WTC11 (cell line): Measurements from ENCODE around the gene SPATC1L.

Source experiments
- CREB1 ChIP-seq: sonication (generic); formaldehyde crosslinking; IDR thresholded peaks from 2 replicates; pipeline ENCODE4 v1.8.0; 2023; ENCODE audit warnings: mild to moderate bottlenecking, missing genetic modification reagents
- FOXP1 ChIP-seq: sonication (generic); formaldehyde crosslinking; IDR thresholded peaks from 2 replicates; pipeline ENCODE4 v1.8.0; 2022; ENCODE audit warnings: missing genetic modification reagents, mild to moderate bottlenecking, moderate library complexity, borderline replicate concordance
- SP1 ChIP-seq: sonication (generic); formaldehyde crosslinking; conservative IDR thresholded peaks from 2 replicates; pipeline ENCODE4 v1.8.1; 2022; ENCODE audit warnings: missing genetic modification reagents
- ZNF138 ChIP-seq: sonication (generic); formaldehyde crosslinking; conservative IDR thresholded peaks from 2 replicates; pipeline ENCODE4 v1.8.1; 2022; ENCODE audit warnings: mild to moderate bottlenecking, moderate library complexity, missing genetic modification reagents
- TF ChIP-seq, protein P1 (sequence below): sonication (generic); formaldehyde crosslinking; conservative IDR thresholded peaks from 2 replicates; pipeline ENCODE4 v1.8.1; 2022; ENCODE audit warnings: mild to moderate bottlenecking, missing genetic modification reagents
- TF ChIP-seq, protein P2 (sequence below): fragments of 200-600 bp; IDR thresholded peaks from 2 replicates; pipeline ENCODE4 v1.8.0; 2022; ENCODE audit warnings: antibody characterized with exemption
- TF ChIP-seq, protein P3 (sequence below): sonication (generic); formaldehyde crosslinking; IDR thresholded peaks from 2 replicates; pipeline ENCODE4 v1.8.1; 2022; ENCODE audit warnings: low read depth, mild to moderate bottlenecking, moderate library complexity, missing genetic modification reagents, borderline replicate concordance

DNA sequence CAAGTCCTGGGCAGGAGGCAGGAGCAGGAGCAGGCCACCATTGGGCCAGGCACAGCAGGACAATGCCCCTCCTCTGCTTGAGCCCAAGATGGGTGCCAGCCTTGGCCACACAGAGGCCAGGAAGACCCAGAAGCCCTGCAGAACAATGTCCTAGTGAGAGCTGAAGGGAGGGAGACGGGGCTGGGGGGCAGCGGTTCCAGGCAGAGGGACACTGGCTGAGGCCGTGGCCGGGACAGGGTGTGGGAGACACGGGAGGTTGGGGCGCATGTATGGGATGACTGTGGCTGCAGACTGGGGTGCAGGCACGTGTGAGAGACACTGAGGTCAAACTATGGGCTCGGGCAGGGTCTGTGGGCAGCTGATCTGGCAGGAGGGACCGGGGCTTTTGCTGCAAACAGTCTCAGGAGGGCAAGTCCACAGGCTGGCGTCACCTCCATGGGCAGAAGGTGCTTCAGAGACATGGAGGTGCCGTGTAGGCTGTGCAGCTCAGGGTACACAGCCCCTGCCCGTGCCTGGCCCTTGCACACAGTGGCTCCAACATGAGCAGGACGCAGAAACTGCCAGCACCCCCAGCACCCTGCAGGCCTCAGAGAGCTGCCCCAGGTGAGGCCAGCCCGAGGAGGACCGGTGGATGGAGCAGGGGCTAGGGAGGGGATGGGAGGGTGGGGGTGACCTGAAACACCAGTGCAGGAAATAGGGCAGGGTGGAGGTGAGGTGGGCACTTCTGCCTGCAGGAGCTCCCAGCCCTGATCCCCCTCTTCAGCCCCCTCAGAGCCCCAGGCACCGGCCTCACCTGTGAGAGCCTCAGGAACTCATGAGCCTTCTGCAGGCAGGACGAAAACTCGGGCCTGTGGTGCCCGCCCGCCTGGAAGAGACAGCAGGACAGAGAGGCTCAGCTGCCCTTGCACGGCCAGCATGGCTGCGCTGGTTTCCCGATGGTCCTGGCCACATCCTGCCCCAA lies 24.8 kb upstream of the SPATC1L start:
- TF ChIP-seq, protein P1, sequence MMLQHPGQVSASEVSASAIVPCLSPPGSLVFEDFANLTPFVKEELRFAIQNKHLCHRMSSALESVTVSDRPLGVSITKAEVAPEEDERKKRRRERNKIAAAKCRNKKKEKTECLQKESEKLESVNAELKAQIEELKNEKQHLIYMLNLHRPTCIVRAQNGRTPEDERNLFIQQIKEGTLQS (CRISPR knock-in tag) = no peak
- TF ChIP-seq ZNF138 (CRISPR knock-in tag) (no peak), CREB1 (CRISPR knock-in tag) (no peak), FOXP1 (CRISPR knock-in tag) (no peak), SP1 (CRISPR knock-in tag) (no peak)
- TF ChIP-seq, protein P2, sequence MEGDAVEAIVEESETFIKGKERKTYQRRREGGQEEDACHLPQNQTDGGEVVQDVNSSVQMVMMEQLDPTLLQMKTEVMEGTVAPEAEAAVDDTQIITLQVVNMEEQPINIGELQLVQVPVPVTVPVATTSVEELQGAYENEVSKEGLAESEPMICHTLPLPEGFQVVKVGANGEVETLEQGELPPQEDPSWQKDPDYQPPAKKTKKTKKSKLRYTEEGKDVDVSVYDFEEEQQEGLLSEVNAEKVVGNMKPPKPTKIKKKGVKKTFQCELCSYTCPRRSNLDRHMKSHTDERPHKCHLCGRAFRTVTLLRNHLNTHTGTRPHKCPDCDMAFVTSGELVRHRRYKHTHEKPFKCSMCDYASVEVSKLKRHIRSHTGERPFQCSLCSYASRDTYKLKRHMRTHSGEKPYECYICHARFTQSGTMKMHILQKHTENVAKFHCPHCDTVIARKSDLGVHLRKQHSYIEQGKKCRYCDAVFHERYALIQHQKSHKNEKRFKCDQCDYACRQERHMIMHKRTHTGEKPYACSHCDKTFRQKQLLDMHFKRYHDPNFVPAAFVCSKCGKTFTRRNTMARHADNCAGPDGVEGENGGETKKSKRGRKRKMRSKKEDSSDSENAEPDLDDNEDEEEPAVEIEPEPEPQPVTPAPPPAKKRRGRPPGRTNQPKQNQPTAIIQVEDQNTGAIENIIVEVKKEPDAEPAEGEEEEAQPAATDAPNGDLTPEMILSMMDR = no peak
- TF ChIP-seq, protein P3, sequence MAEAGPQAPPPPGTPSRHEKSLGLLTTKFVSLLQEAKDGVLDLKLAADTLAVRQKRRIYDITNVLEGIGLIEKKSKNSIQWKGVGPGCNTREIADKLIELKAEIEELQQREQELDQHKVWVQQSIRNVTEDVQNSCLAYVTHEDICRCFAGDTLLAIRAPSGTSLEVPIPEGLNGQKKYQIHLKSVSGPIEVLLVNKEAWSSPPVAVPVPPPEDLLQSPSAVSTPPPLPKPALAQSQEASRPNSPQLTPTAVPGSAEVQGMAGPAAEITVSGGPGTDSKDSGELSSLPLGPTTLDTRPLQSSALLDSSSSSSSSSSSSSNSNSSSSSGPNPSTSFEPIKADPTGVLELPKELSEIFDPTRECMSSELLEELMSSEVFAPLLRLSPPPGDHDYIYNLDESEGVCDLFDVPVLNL = no peak
